Sigmoid colon (tissue), 7 donors: Measurements from ENCODE around the gene WBP2NL. TPM values are rescaled to one million over a fixed set of nuclear protein-coding genes. Genes with fewer than 3 reads are reported as not detected.
A peak's percentile ranks its signal among the peaks of the same experiment; 100 is the strongest.
"Not testable (repeated sequence)": the region's sequence is repeated elsewhere in the genome, so short reads cannot be mapped to it uniquely, and the experiment has no call there.

ENCODE experiments used
- DNase-seq: peaks from one replicate; pipeline ENCODE4 v3.0.0-alpha.2; 2019
- H3K27ac ChIP-seq, 4 donors: fragments of 200-600 bp; sonication (generic); one replicate each; pipeline ENCODE4 v1.5.1; 2016 to 2019; ENCODE audit warnings: mild to moderate bottlenecking in 1 of 4
- H3K27me3 ChIP-seq, 3 donors: fragments of 200-600 bp; sonication (generic); one replicate each; pipeline ENCODE4 v1.5.1; 2019; ENCODE audit warnings: mild to moderate bottlenecking in 1 of 3
- H3K36me3 ChIP-seq, 4 donors: fragments of 200-600 bp; sonication (generic); one replicate each; pipeline ENCODE4 v1.5.1; 2016 to 2019
- H3K4me1 ChIP-seq, 4 donors: fragments of 200-600 bp; sonication (generic); one replicate each; pipeline ENCODE4 v1.5.1; 2017 to 2019
- H3K4me3 ChIP-seq, 4 donors: fragments of 200-600 bp; sonication (generic); one replicate each; pipeline ENCODE4 v1.5.1; 2017 to 2019; ENCODE audit warnings: mild to moderate bottlenecking in 2 of 4, moderate library complexity in 1 of 4
- H3K9me3 ChIP-seq, 4 donors: fragments of 200-600 bp in 3 of 4; sonication (generic) in 3 of 4; one replicate each; pipeline versions ENCODE4 v1.5.1 to v1.6.1; 2013 to 2019
- EP300 ChIP-seq, 4 donors: sonication (generic); formaldehyde crosslinking; IDR thresholded peaks; one replicate each; pipeline ENCODE4 v1.6.1; 2017; ENCODE audit warnings: antibody characterized with exemption in 4 of 4
- POLR2A ChIP-seq, 2 donors: fragments of 450-650 bp; IDR thresholded peaks; one replicate each; pipeline ENCODE4 v1.6.1; 2016; ENCODE audit warnings: antibody characterized with exemption in 2 of 2, mild to moderate bottlenecking in 2 of 2, moderate library complexity in 2 of 2
- POLR2AphosphoS5 ChIP-seq, 4 donors: sonication (generic); formaldehyde crosslinking; IDR thresholded peaks; one replicate each; pipeline ENCODE4 v1.6.1; 2017; ENCODE audit warnings: antibody characterized with exemption in 4 of 4
- WGBS, 2 donors: extraction: QIAGEN DNeasy Blood & Tissue Kit; methylation state at CpG; one replicate each; pipeline ENCODE4 v1.1.7; 2013; 5-methylcytosine and 5-hydroxymethylcytosine counted together
- intact Hi-C: fragments of 100-400 bp; cut with DNase I; formaldehyde crosslinking; loops from one replicate; pipeline ENCODE4 v1.15.1; 2023
- polyA plus RNA-seq, 3 donors: library from polyadenylated mRNA; stranded (reverse); fragments of 200-250 nt; gene quantifications; one replicate each; pipeline ENCODE4 v1.2.3, GENCODE V29; 2013
- total RNA-seq, 4 donors: library from RNA; depleted of rRNA; stranded (reverse); fragments of >200 nt; gene quantifications; one replicate each; pipeline ENCODE4 v1.1.0, GENCODE V29; 2016
- TF ChIP-seq, protein P1 (sequence below), 4 experiments: fragments of 450-650 bp in 3 of 4; fragments of 200-600 bp in 1 of 4; IDR thresholded peaks; one replicate each; pipeline ENCODE4 v1.5.1; 2016 to 2019; ENCODE audit warnings: antibody characterized with exemption in 4 of 4, mild to moderate bottlenecking in 3 of 4, moderate library complexity in 2 of 4
- donor health status: healthy with polysubstance abuse.
- donor health status: Bipolar disorder and iron deficiency.
- donor health status: healthy.

The WBP2NL gene
- total and polyA plus RNA-seq, 7 donors, result 0.71 to 2.8 (median 0.92) TPM; not detected in 1

DNA sequence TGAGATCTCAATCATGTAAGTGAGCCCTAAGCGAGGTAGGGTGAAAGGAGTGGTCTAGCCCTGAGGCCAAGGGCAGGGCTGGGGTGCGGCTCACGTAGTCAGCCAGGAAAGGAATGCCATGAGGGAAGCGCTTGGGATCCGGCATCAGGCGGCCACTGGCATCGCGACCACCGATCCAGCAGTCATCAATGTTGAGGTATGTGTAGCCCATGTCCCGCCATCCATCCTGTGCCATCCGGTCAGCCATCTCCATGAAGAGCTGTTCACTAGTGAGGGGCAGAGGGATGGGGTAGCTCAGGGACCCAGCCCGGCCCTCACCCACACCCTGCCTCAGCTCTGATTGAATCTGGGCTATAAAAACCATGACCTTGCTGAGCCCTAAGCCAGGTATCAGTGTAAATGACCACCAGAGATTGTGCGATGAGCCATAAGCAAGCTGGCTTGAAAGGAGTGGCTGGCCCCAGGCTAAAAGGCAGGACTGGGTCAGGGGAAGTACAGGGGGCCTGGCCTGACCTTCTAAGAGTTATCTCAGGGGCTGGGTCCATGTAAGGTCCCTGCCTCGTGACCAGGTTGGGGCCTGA, 69.2 kb downstream of the WBP2NL start:
- intact Hi-C loops, result no loop called here
- no peak for DNase-seq
- Histone ChIP-seq H3K36me3 (peaks cover 5 to 51% (median 22%) of the 10 kb centered on the region in 4 donors), H3K4me1 (peaks cover 0 to 27% (median 20%) of the 10 kb centered on the region in 4 donors), H3K27ac (no peak overlapping the region), H3K4me3 (no peak overlapping the region), H3K27me3 (no peaks in the 10 kb centered on the region), H3K9me3 (no peaks in the 10 kb centered on the region)
- WGBS, 2 donors, result 97% methylated on average over 14 of the region's 14 CpGs
- TF ChIP-seq EP300 (IDR thresholded peaks at IDR 0.05), result no peak
- TF ChIP-seq POLR2A (IDR thresholded peaks at IDR 0.05), result no peak
- TF ChIP-seq, protein P1, sequence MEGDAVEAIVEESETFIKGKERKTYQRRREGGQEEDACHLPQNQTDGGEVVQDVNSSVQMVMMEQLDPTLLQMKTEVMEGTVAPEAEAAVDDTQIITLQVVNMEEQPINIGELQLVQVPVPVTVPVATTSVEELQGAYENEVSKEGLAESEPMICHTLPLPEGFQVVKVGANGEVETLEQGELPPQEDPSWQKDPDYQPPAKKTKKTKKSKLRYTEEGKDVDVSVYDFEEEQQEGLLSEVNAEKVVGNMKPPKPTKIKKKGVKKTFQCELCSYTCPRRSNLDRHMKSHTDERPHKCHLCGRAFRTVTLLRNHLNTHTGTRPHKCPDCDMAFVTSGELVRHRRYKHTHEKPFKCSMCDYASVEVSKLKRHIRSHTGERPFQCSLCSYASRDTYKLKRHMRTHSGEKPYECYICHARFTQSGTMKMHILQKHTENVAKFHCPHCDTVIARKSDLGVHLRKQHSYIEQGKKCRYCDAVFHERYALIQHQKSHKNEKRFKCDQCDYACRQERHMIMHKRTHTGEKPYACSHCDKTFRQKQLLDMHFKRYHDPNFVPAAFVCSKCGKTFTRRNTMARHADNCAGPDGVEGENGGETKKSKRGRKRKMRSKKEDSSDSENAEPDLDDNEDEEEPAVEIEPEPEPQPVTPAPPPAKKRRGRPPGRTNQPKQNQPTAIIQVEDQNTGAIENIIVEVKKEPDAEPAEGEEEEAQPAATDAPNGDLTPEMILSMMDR (IDR thresholded peaks at IDR 0.05), result no peak

DNA sequence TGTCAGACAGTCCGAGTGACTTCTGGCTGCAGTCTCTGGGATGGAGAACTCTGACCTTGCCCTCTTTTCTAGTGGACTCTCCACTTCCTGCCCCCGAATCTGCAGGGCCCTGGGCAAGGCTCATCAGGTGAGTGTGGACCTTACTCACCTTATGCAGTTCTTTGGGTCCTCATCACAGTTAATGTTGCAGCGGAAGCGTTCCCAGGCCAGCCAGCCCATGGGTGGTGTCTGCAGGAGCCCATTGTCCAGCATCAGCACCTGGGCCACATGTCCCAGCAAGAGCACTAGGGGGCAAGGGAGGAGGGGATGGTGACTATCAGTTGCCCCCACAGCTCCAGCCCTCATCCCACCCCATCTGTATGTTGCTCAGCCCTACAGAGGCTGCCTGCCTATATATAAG, 69.7 kb downstream of the WBP2NL start:
- peaks cover 5 to 46% (median 22%) of the 10 kb centered on the region in 4 donors for H3K36me3 ChIP-seq
- intact Hi-C loops, result no loop called here
- DNase-seq, result no peak

DNA sequence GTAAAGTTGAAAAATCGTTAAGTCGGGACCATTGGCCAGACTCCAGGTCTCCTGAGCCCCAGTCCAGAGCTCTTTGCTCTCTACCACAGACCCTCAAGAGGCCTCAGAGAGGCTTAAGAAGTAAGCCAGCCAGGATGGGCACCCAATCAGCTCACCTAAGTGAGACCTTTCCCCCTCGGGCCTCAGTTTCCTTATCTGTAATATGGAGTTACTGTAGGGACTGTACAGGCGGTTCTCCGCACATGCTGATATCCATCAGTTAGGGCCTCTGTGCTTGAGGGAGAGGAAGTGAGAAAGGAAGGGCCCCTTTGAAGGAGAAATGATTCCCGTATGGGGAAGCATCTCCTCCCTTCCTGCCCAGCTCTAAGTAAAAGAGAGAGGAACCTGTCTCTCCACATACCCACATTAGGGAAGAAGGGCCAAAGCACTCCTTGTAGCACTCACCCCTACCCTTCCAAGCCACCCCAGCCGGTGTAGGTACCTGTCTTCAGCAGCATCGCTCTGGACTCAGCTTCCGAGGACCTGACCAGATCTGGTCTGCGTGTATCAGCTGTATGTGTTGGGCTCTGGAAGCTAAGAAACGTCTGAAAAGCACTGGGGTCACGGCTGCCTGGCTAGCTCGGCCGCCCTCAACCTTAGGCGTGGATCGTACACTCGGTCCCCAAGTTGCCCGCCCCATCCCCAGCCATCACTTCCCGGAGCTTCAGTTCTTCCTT, 71.4 kb downstream of the WBP2NL start:
- WGBS, 2 donors, result 18 to 21% methylated on average over 19 of the region's 19 CpGs
- H3K27me3 ChIP-seq, result no peaks in the 10 kb centered on the region
- no peaks in the 10 kb centered on the region for H3K9me3 ChIP-seq
- peak overlapping the region; percentile 88 to 93 (median 90) for H3K27ac ChIP-seq
- H3K4me3 ChIP-seq, result peak overlapping the region; percentile 52 to 68 (median 62)
- intact Hi-C loops, result loop anchor here (1.0 to 10.0 kb wide), 2 partner anchors 20 to 385 kb away; partner anchors contain the start of genes NDUFA6 and SNU13
- TF ChIP-seq, protein P1 (IDR thresholded peaks at IDR 0.05), result no peak
- no peak for TF ChIP-seq POLR2AphosphoS5 (IDR thresholded peaks at IDR 0.05)
- TF ChIP-seq POLR2A (IDR thresholded peaks at IDR 0.05), result no peak
- no peak for TF ChIP-seq EP300 (IDR thresholded peaks at IDR 0.05)
- DNase-seq, result no peak
- H3K4me1 ChIP-seq, result peaks cover 0 to 41% (median 34%) of the 10 kb centered on the region in 4 donors
- peaks cover 5 to 33% (median 20%) of the 10 kb centered on the region in 4 donors for H3K36me3 ChIP-seq

More for the DNA sequence above, 69.7 kb downstream of the WBP2NL start:
- no peak overlapping the region for H3K4me3 ChIP-seq
- no peaks in the 10 kb centered on the region for H3K9me3 ChIP-seq
- H3K27ac ChIP-seq, result no peak overlapping the region
- 93 to 95% methylated on average over 4 of the region's 4 CpGs for WGBS, 2 donors
- no peak for TF ChIP-seq POLR2A (IDR thresholded peaks at IDR 0.05)
- no peak for TF ChIP-seq EP300 (IDR thresholded peaks at IDR 0.05)
- no peak for TF ChIP-seq POLR2AphosphoS5 (IDR thresholded peaks at IDR 0.05)
- TF ChIP-seq, protein P1 (IDR thresholded peaks at IDR 0.05), result no peak
- no peaks in the 10 kb centered on the region for H3K27me3 ChIP-seq
- H3K4me1 ChIP-seq, result peaks cover 0 to 29% (median 20%) of the 10 kb centered on the region in 4 donors

DNA sequence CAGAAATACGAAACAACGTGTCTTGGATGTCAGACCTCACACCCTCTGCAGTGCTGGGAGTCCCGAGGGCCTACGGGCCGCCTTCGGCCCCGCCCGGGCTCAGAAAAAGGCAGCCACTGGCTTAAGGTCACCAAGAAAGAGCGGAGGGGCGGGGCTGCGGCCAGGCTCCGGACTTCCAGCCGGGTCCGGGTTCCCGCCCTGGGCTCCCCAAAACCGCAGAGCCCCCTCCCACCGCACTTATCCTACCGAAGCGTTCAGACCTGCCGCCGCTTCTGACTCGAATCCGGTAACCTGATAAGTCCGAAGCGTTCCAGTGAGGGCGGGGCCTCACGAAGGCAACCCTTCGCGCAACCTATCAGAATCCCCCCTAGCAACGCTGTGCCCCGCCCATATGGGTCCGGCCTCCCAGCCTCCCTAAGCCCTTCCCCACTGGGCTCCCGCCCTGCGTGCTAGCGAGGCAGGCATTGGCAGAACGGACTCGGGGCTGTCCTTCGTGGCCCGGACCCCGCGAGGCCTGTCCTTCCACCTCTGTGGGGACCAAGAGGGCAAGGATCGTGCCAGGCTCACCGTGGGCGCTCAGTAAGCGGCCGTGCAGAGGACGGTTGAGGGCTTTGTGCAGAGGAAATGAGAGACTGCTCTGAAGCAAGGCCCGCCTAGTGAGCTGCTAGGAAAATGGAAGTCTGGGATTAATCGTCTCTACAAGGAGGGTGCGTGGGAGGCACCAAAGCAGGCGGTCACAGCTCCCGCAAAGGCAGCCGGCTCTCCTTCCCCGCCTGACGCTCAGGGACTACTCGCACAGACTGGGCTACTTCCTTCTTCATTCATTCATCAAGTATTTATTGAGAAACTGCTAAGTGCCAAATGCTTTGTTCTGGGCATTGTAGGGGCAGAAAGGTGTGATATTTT, 72.2 kb downstream of the WBP2NL start, which contains the start of gene NAGA:
NAGA (minus strand) TSS at position 296 of the 906 bp plus-strand sequence. CDS start 515 bp downstream, outside the sequence.
- H3K9me3 ChIP-seq, result no peaks in the 10 kb centered on the region
- H3K36me3 ChIP-seq, result peaks cover 5 to 27% (median 15%) of the 10 kb centered on the region in 4 donors
- TF ChIP-seq, protein P1 (IDR thresholded peaks at IDR 0.05), result no peak
- peak; percentile 73 to 91 for TF ChIP-seq POLR2A (IDR thresholded peaks at IDR 0.05)
- TF ChIP-seq POLR2AphosphoS5 (IDR thresholded peaks at IDR 0.05), result peak; percentile 92 to 97 (median 93)
- H3K4me3 ChIP-seq, result peak within 1 kb of the TSS; percentile 52 to 68 (median 62)
- H3K4me1 ChIP-seq, result peaks cover 0 to 47% (median 39%) of the 10 kb centered on the region in 4 donors
- H3K27ac ChIP-seq, result peak within 1 kb of the TSS; percentile 88 to 93 (median 90)
- no peaks in the 10 kb centered on the region for H3K27me3 ChIP-seq
- 0% methylated on average over 56 of the region's 56 CpGs for WGBS, 2 donors
- DNase-seq, result peak; percentile 98
- intact Hi-C loops, result loop anchor here (1.0 to 10.0 kb wide), 2 partner anchors 20 to 386 kb away; partner anchors contain the start of genes NDUFA6 and SNU13

DNA sequence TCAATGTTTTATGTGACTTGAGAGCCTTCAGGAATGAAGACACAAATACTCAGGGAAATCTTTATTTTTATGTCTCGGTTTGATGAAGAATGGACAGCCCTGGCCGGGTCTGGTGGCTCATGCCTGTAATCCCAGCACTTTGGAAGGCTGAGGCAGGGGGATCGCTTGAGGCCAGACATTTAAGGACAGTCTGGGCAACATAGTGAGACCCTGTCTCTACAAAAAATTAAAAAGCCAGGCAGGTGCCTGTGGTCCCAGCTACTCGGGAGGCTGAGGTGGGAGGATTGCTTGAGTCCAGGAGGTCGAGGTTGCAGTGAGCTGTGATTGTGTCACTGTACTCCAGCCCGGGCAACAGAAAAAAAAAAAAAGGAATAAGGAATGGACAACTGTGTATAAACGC, 72.9 kb downstream of the WBP2NL start:
- peak overlapping the region in 2 of 4 donors; percentile 60 to 65 for H3K4me3 ChIP-seq
- H3K27ac ChIP-seq, result peak overlapping the region; percentile 88 to 93 (median 90)
- H3K36me3 ChIP-seq, result peaks cover 5 to 27% (median 11%) of the 10 kb centered on the region in 4 donors
- not testable (repeated sequence) for DNase-seq, H3K9me3 ChIP-seq, H3K27me3 ChIP-seq
- intact Hi-C loops, result loop anchor here (10.0 kb wide), 1 partner anchor 387 kb away; the partner anchor contains the start of gene SNU13
- peaks cover 0 to 47% (median 39%) of the 10 kb centered on the region in 4 donors for H3K4me1 ChIP-seq
- 59 to 77% methylated on average over 7 of the region's 7 CpGs for WGBS, 2 donors
